Mesodermal cell (in vitro differentiated cells): Measurements from ENCODE around the gene MADCAM1.

Experiments used
- H3K27ac ChIP-seq: 2 replicates; pipeline ENCODE4 v1.7.0; 2013; ENCODE audit warnings: mild to moderate bottlenecking, low read depth, low read length, moderate library complexity; ENCODE audit not compliant: severe bottlenecking
- H3K36me3 ChIP-seq: 2 replicates; pipeline ENCODE4 v1.7.1; 2013; ENCODE audit warnings: mild to moderate bottlenecking, low read length, moderate library complexity; ENCODE audit not compliant: control insufficient read depth, insufficient read depth
- H3K4me1 ChIP-seq: one replicate; pipeline ENCODE4 v1.7.1; 2013; ENCODE audit warnings: mild to moderate bottlenecking, low read length; ENCODE audit not compliant: insufficient read depth, control insufficient read depth, poor library complexity, severe bottlenecking
- H3K4me3 ChIP-seq: 2 replicates; pipeline ENCODE4 v1.7.0; 2013; ENCODE audit warnings: low read length, control low read depth, mild to moderate bottlenecking; ENCODE audit not compliant: insufficient read depth, poor library complexity, severe bottlenecking; ENCODE audit errors: extremely low read depth
- H3K9me3 ChIP-seq: 2 replicates; pipeline ENCODE4 v1.7.1; 2013; ENCODE audit warnings: mild to moderate bottlenecking, low read length, moderate library complexity; ENCODE audit not compliant: control insufficient read depth
- WGBS, 2 experiments: methylation state at CpG; one replicate each; pipeline ENCODE4 v1.1.5; 2013; ENCODE audit warnings: missing lambda C conversion rate in 2 of 2; ENCODE audit not compliant: insufficient coverage in 2 of 2; 5-methylcytosine and 5-hydroxymethylcytosine counted together

The MADCAM1 gene

GRCh38 chr19:513368-514165 is 17.3 kb downstream of the MADCAM1 start:
- Histone ChIP-seq H3K4me3 (no peak overlapping the region), H3K36me3 (peaks cover 20% of the 10 kb centered on the region), H3K9me3 (no peaks in the 10 kb centered on the region), H3K27ac (no peak overlapping the region), H3K4me1 (peaks cover 16% of the 10 kb centered on the region)
- 93 to 94% methylated on average over 10 of the region's 10 CpGs for whole genome bisulfite sequencing, 2 experiments

GRCh38 chr19:514166-514663 is 17.9 kb downstream of the MADCAM1 start:
- Histone ChIP-seq H3K4me3 (no peak overlapping the region), H3K4me1 (peaks cover 19% of the 10 kb centered on the region), H3K36me3 (peaks cover 16% of the 10 kb centered on the region), H3K9me3 (no peaks in the 10 kb centered on the region), H3K27ac (no peak overlapping the region)
- WGBS, 2 experiments: 96 to 97% methylated on average over 8 to 9 of the region's 9 CpGs

- H3K9me3 ChIP-seq: no peaks in the 10 kb centered on the region
- H3K36me3 ChIP-seq: peaks cover 22% of the 10 kb centered on the region
- no peak overlapping the region for H3K4me3 ChIP-seq
- H3K4me1 ChIP-seq: peaks cover 10% of the 10 kb centered on the region
- WGBS, 2 experiments: 62 to 76% methylated on average over 6 to 9 of the region's 10 CpGs
- no peak overlapping the region for H3K27ac ChIP-seq
Observed at GRCh38 chr19:517721-518597, 21.7 kb downstream of the MADCAM1 start.

GRCh38 chr19:518598-519231 is 22.4 kb downstream of the MADCAM1 start:
- Histone ChIP-seq H3K36me3 (peaks cover 22% of the 10 kb centered on the region), H3K4me1 (peaks cover 10% of the 10 kb centered on the region), H3K4me3 (no peak overlapping the region), H3K9me3 (no peaks in the 10 kb centered on the region), H3K27ac (no peak overlapping the region)
- 68 to 77% methylated on average over 44 to 56 of the region's 58 CpGs for WGBS, 2 experiments

DNA sequence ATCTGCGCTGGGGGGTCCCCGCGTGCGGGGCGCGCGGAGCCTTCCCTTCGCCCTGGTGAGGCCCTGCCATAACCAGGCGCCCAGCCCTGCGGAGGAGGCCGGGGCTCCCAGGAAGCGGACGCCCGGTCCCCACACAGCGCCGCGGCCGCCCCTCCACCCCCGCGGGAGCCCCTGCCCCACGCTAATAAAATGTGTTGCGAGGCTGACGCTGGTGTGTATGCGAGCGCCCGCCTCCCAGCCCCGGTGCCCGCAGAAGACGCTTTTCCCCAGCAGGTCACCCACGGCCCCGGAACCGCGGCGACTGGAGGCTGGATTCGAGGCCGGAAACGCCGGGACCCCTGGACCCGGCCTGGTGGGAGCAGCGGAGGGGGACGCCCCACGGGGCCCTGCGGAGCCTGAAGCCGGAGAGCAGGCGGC is 23.2 kb downstream of the MADCAM1 start:
- peaks cover 10% of the 10 kb centered on the region for H3K4me1 ChIP-seq
- no peak overlapping the region for H3K27ac ChIP-seq
- no peaks in the 10 kb centered on the region for H3K9me3 ChIP-seq
- H3K36me3 ChIP-seq: peaks cover 14% of the 10 kb centered on the region
- no peak overlapping the region for H3K4me3 ChIP-seq
- 95 to 96% methylated on average over 44 to 45 of the region's 45 CpGs for WGBS, 2 experiments

- Histone ChIP-seq H3K4me3 (no peak overlapping the region), H3K9me3 (no peaks in the 10 kb centered on the region), H3K36me3 (peaks cover 14% of the 10 kb centered on the region), H3K27ac (no peak overlapping the region), H3K4me1 (peaks cover 5% of the 10 kb centered on the region)
- WGBS, 2 experiments: 96 to 99% methylated on average over 10 to 12 of the region's 12 CpGs
Observed at GRCh38 chr19:522726-523125, 26.4 kb downstream of the MADCAM1 start.

GRCh38 chr19:524062-524674 is 27.9 kb downstream of the MADCAM1 start:
- peaks cover 14% of the 10 kb centered on the region for H3K36me3 ChIP-seq
- 83 to 84% methylated on average over 25 to 26 of the region's 29 CpGs for WGBS, 2 experiments
- H3K9me3 ChIP-seq: no peaks in the 10 kb centered on the region
- no peak overlapping the region for H3K4me3 ChIP-seq
- H3K27ac ChIP-seq: no peak overlapping the region
- no peaks in the 10 kb centered on the region for H3K4me1 ChIP-seq

DNA sequence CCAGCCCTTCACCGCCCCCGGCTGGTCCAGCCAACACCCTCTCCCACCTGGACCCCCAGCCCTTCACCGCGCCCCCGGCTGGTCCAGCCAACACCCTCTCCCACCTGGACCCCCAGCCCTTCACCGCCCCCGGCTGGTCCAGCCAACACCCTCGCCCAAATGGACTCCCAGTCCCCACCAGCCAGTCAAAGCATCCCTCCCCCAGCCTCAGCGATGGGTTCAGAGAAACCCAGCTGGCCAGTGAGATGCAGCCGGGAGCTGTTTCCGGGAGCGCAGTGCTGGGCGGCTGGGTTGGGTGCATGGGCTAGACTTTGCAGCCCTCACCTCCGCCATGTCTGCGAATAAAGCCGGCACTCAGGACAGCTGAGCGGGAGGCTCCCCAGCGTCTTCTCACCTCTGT is 28.7 kb downstream of the MADCAM1 start:
- 66 to 67% methylated on average over 11 of the region's 18 CpGs for WGBS, 2 experiments
- no peak overlapping the region for H3K4me3 ChIP-seq
- H3K9me3 ChIP-seq: no peaks in the 10 kb centered on the region
- H3K4me1 ChIP-seq: no peaks in the 10 kb centered on the region
- no peak overlapping the region for H3K27ac ChIP-seq
- peaks cover 6% of the 10 kb centered on the region for H3K36me3 ChIP-seq

DNA sequence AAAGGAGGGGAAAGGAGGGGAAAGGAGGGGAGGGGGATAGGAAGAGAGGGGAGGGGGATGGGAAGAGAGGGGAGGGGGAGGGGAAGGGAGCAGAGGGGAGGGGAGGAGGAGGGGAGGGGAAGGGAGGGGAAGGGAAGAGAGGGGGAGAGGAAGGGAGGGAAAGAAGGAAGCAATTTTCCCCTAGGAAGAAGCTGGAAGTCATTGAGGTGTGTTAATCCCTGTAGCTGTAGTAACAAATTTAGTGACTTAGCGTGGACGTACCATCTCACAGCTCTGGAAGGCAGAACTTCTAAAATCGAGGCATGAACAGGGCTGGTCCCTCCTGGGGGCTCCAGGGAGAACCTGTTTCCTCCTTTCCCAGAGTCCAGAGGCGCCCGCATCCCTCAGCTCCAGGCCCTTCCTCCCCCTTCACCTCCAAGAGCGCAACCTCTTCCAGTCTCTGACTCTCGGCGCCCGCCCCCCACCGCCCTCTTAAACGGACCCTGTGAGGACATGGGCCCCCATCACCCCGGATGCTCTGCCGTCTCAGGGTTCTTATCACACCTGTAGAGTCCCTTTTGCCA is 29.7 kb downstream of the MADCAM1 start:
- no peak overlapping the region for H3K27ac ChIP-seq
- no peaks in the 10 kb centered on the region for H3K4me1 ChIP-seq
- 65 to 71% methylated on average over 12 of the region's 13 CpGs for WGBS, 2 experiments
- peaks cover 3% of the 10 kb centered on the region for H3K36me3 ChIP-seq
- H3K9me3 ChIP-seq: no peaks in the 10 kb centered on the region
- no peak overlapping the region for H3K4me3 ChIP-seq
